IPS-18c (cell line): ENCODE measurements around the gene COPE.

Source experiments
- H3K4me3 ChIP-seq: 2 replicates; pipeline ENCODE4 v1.7.0; 2013; ENCODE audit warnings: low read depth, mild to moderate bottlenecking, low read length, moderate library complexity; ENCODE audit not compliant: insufficient read depth
- H3K9me3 ChIP-seq: one replicate; pipeline ENCODE4 v1.6.1; 2013; ENCODE audit warnings: mild to moderate bottlenecking, low read length, moderate library complexity; ENCODE audit not compliant: control insufficient read depth, insufficient read depth

The COPE gene

DNA sequence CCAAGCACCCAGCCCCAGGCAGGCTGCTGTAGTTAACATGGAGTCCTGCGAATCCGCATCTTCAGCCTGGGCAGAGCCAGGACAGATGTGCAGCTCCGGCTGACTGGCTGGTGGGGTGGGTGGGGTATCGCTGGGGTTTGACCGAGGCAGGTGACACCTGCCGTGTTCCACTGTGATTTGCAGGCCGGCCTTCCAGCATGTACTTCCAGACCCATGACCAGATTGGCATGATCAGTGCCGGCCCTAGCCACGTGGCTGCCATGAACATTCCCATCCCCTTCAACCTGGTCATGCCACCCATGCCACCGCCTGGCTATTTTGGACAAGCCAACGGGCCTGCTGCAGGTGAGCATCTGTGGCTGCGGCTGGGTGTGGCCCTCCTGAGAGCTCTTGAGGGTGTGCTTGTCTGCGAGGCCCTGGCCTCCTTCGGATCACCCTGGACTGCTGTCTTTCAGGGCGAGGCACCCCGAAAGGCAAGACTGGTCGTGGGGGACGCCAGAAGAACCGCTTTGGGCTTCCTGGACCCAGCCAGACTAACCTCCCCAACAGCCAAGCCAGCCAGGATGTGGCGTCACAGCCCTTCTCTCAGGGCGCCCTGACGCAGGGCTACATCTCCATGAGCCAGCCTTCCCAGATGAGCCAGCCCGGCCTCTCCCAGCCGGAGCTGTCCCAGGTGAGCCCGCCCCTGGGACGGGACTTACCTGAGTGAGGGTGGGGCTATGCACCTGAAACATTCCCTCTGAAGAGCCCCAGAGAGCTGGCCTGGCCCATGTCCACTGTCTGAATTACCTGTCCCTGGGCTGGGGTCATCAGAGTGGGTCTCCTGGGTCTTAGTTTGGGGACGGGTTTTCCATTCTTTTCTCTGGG is 53.8 kb downstream of the COPE start:
- Histone ChIP-seq H3K9me3 (no peaks in the 10 kb centered on the region), H3K4me3 (no peak overlapping the region)

DNA sequence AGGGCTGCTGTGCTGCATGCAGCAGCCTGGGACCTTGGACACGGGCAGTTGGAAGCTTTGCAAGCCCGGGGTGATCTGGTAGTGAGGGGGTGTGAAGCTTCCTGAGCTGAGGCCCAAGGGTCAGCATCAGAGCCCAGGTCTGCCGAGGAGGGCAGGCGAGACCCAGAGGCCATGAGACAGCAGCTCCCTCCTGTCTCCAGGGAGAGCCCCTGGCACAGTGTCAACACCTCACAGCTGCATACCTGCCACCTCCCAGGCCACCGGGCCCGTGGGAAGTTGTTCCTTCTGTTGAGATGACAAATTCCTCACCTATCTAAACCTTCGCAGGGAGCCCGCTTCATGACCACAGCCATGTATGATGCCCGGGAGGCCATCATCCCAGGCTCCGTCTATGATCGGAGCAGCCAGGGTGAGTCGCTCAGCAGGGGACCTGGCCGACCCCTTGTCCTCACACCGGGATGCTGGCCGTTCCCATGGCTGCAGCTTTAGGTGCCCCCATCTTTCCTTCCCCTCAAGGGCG is 55.3 kb downstream of the COPE start:
- no peaks in the 10 kb centered on the region for H3K9me3 ChIP-seq

DNA sequence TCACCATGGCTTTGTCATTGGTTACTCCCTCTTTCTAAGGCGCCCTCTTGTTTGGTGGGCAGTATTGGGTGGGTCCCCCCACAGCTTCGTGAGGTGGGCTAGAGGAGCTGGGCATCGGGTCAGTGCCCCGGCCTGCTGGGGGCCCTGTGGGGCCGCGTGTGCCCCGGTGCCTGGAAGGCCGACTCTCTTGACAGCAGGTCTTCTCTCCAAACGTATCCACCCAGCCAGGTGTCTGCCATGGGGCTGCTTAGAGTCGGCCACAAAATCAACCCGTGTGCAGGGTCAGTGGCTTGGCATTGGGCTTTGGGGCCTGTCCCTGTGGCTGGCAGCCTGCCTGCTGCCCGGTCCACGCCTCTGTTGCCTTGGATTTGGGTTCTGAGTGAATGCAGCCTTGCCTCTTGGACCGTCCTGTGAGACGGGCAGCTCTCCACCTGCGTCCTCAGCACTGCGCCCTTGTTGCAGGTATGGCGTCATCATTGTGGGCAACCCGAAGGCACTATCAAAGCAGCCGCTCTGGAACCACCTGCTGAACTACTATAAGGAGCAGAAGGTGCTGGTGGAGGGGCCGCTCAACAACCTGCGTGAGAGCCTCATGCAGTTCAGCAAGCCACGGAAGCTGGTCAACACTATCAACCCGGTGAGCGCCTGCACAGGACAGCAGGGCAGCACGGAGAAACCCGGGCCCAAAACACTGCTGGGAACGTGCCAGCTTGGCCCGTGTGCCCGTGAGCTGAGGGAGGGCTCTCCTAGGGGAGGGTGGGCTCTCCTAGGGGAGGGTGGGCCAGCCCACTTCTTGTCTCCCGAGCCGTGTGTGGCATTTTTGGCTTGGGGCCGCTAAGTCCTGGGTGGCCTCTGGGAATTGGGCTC is 56.0 kb downstream of the COPE start:
- Histone ChIP-seq H3K9me3 (no peaks in the 10 kb centered on the region), H3K4me3 (no peak overlapping the region)

More for the DNA sequence above, 55.3 kb downstream of the COPE start:
- H3K4me3 ChIP-seq: no peak overlapping the region

DNA sequence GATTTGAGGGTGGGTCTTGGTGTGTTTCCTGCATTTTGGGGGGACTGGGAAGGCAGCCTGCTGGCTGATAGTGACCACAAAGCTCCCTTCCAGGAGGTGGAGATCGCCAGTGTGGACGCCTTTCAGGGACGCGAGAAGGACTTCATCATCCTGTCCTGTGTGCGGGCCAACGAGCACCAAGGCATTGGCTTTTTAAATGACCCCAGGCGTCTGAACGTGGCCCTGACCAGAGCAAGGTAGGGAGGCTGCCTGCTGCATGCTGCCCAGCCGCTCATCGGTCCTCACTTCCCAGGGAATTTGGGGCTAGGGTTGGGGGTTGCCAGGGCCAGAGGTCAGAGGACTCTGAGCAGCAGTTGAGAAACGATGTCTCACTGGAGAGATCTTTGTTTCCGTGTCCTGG is 57.3 kb downstream of the COPE start:
- no peak overlapping the region for H3K4me3 ChIP-seq
- no peaks in the 10 kb centered on the region for H3K9me3 ChIP-seq

DNA sequence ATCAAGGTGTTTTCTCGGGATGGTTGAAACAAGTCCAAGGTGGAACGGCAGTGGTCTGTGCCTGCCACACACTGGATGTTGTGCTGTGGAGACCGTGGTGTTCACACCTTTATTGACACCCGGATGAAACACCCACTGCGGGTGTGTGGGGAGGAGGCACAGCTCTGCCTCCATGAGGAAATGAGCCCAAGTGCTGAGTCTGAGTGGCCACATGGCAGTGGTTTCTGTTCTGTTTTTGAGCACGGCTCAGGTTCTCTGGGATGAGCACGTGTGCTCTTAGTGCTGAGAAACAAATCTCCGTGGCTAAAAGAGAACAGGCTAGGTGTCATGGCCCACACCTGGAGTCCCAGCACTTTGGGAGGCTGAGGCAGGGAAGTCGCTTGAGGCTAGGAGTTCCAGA is 58.0 kb downstream of the COPE start:
- H3K9me3 ChIP-seq: no peaks in the 10 kb centered on the region
- no peak overlapping the region for H3K4me3 ChIP-seq

DNA sequence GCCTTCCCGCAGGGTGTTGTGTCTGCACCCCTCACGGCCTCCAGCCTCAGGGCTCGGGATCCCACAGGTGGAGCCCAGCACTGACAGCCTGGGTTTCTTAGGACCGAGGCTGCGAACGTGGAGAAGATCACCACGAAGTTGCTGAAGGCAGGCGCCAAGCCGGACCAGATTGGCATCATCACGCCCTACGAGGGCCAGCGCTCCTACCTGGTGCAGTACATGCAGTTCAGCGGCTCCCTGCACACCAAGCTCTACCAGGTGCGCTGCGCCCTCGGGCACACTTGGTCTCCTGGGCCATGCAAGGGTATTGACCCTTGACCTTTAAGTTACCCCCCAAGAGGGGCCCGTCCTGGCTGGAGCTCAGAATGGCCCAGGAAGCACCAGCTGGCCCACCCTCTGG is 58.5 kb downstream of the COPE start:
- no peak overlapping the region for H3K4me3 ChIP-seq
- H3K9me3 ChIP-seq: no peaks in the 10 kb centered on the region

DNA sequence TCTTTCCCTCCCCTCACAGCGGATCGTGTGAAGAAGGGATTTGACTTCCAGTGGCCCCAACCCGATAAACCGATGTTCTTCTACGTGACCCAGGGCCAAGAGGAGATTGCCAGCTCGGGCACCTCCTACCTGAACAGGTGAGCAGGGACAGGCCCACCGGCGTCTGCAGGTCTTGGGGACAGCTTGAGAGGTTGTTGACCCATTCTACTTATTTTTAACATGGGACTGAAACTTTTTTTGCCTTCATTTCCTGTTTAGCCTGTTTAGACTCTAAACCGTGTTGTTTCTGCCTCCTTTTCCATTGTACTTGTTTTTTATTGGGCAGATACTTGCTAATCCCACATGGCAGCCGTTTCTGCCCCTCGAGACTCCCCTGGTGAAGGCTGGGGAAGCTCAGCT is 58.9 kb downstream of the COPE start:
- no peak overlapping the region for H3K4me3 ChIP-seq
- no peaks in the 10 kb centered on the region for H3K9me3 ChIP-seq

DNA sequence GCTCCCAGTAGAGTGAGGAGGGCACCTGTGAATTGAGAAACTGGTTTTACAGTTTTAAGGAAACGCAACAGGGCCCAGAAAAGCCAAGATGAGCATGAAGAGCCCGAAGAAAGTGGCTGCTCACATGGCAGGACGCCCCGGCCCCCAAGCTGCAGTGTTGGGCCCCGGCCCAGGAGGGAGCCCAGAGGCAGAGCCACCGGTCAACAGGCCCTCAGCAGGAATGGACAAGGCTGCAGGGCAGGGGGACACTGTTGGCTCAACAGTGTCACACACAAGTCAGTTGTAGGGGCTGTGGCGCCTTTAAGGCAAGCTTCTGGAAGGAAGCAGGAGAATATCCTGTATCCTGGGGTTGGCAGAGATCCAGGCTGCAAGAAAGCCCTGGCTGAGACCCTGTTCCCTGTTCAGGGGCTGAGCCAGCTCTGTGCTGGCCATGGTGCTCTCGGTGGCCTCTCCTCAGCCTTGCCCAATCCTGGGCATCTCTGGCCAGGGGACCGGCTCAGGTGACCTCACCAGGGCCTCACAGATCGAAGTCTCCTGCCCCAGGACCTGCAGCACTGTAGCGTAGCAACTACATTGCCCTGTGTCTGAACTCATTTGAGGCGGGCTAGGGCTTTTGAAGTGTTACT is 59.4 kb downstream of the COPE start:
- Histone ChIP-seq H3K4me3 (no peak overlapping the region), H3K9me3 (no peaks in the 10 kb centered on the region)

DNA sequence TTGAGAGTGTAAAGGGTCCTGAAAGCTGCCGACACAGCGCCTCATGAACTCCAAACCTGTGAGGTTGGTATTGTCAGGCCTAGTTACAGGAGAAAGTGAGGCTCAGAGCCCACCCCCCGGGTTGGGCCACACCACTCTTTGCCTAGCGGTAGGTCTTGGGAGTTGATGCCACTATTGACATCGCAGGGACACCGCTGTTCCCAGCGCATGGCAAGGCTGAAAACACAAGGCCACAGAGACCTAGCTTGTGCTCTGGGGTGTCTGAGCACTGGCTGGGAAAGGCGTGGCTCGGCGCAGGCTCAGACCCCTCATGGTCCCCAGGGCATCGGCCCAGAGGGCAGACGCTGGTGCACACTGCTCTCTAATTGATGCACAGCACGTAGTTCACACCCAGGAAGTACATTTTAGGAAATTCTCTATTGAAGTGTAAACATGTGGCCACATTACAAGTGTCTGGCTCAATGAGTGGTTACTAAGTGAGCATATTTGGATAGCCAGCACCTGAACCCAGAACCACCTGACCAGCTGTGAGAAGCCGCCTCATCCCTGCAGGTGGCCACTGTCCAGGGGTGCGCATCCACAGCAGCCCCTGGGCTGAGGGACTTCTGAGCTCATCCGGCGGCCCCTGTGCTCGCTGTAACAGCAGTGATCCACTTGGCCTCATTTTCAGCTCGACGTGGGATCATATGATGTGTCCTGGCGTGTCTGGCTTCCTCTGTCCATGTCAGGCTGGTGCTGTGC is 60.1 kb downstream of the COPE start:
- H3K4me3 ChIP-seq: no peak overlapping the region
- H3K9me3 ChIP-seq: no peaks in the 10 kb centered on the region

DNA sequence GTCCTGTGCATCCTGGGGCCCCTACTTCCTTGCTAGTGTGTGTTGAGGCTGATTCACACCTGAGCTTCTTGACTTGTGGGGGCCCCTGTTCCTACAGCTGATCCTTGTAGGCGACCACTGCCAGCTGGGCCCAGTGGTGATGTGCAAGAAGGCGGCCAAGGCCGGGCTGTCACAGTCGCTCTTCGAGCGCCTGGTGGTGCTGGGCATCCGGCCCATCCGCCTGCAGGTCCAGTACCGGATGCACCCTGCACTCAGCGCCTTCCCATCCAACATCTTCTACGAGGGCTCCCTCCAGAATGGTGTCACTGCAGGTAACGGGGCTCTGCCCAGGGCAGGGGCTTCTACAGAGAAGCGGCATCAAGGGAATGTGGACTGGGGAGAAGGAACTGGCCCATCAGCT is 62.0 kb downstream of the COPE start:
- no peaks in the 10 kb centered on the region for H3K9me3 ChIP-seq
- H3K4me3 ChIP-seq: no peak overlapping the region

DNA sequence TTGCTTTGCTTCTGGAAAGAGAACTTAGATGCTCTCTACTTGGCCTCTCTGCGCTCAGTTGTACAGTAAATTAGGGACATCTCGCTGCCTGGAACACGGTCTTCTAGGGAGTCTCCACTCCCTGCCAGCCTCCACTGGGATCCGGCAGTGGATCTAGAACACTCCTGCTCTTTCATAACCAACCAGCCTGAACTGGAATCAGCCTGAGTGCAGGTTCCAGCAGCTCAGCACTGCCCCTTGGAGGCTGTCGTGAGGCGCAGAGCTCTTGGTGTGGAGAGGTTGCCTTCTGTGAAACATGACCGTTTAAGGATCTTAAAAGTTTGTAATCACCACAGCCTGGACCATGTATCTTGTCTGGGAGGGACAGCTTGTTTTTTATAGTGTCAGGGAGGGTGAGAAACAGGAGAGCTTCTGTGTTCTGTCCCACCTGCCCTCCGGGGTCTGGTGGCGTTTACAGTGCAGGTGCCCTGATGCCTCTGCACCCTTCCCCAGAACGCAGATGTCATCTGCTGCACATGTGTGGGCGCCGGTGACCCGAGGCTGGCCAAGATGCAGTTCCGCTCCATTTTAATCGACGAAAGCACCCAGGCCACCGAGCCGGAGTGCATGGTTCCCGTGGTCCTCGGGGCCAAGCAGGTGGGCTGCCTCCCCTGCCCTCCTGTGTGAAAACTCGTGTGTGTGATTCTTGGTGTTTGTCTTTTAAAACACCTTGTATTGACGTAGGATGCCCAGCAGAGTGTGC is 62.6 kb downstream of the COPE start:
- no peaks in the 10 kb centered on the region for H3K9me3 ChIP-seq

DNA sequence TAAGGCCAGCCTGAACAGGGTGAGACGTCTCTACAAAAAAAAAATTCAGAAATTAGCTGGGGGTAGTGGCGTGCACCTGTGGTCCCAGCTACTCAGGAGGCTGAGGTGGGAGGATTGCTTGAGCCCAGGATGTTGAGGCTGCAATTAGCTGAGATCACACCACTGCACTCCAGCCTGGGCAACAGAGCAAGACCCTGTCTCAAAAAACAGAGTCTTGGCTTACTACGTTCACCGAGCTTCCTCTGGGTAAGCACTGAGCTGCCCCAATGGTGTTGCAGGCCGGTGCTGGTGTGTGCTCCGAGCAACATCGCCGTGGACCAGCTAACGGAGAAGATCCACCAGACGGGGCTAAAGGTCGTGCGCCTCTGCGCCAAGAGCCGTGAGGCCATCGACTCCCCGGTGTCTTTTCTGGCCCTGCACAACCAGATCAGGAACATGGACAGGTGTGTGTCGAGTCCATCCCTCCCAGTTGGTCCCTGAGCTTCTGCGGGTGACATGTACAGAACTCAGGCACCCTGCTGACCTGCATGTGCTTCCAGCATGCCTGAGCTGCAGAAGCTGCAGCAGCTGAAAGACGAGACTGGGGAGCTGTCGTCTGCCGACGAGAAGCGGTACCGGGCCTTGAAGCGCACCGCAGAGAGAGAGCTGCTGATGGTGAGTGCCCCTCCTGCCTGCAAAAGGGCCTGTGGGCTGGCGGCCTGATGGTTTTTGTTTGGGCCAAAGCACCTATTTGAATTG is 63.4 kb downstream of the COPE start:
- Histone ChIP-seq H3K4me3 (no peak overlapping the region), H3K9me3 (no peaks in the 10 kb centered on the region)

More for the DNA sequence above, 62.6 kb downstream of the COPE start:
- H3K4me3 ChIP-seq: no peak overlapping the region

DNA sequence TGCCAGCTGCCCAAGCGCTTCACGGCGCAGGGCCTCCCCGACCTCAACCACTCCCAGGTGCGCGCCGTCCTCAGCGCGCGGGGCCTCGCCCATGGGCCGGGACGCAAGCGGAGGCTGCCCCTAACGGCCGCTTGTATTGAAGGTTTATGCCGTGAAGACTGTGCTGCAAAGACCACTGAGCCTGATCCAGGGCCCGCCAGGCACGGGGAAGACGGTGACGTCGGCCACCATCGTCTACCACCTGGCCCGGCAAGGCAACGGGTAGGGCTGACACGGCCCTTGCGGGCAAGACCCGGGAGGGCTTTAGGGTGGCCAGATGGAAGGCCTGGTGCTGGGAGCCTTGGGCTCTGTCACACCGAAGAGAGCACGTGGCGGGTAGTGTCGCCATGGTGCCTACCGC is 64.2 kb downstream of the COPE start:
- Histone ChIP-seq H3K4me3 (no peak overlapping the region), H3K9me3 (no peaks in the 10 kb centered on the region)

DNA sequence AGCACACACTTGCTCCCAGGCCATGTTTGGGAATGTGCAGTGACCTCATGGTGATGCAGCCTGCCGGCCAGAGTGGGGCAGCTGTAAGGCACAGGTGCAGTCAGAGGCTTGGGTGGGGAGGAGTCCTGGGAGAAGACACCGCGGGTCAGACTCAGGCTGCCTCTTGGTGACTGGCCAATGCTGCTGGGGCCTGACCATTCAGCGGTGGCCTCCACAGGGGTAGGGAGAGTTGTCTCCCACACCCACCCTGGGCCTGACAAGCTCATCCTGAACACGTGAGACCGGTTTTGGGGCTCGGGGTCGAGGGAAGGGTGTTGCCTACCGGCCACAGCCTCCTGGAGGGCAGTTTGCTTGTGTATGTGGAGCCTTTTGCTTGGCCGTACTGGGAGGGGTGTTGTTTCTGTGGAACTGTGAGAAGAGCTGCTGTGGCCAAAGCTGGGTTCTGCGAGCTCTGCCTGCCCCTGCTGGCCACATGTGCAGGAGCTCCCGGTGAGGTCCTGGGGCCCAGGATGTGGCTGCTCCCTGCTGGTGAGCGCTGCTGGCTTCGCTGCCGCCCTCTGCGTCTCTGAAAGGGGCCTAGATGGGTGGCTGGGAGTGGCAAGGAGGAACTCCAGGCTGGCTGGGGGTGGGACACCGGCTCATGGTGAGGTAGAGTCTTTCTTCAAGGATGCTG is 65.3 kb downstream of the COPE start:
- no peak overlapping the region for H3K4me3 ChIP-seq

DNA sequence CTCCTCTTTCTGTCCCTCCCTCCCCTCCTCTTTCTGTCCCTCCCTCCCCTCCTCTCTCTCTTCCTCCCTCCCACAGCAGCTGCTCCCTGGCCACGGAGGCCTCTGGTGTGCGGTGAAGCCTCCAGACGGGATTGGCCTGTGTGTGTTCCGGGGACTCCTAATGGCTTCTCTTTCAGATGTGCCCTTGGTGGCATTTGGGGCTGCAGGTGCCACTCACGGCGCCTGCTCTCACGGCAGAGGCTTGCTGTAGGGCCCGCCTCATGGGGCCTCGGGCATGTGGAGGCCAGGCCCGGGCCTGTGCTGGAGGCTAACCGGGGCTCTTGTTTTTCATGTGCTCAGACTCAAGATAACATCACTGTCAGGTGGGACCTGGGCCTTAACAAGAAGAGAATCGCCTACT is 66.5 kb downstream of the COPE start:
- H3K9me3 ChIP-seq: no peaks in the 10 kb centered on the region
- H3K4me3 ChIP-seq: no peak overlapping the region

More for the DNA sequence above, 65.3 kb downstream of the COPE start:
- no peaks in the 10 kb centered on the region for H3K9me3 ChIP-seq
